GM11168 (cell line): Measurements from ENCODE around the gene OR52L1.

Experiments
- in situ Hi-C: fragments of 300-500 bp; cut with MboI; formaldehyde crosslinking; loops from one replicate; pipeline ENCODE4 v1.12.0; 2022; ENCODE audit warnings: low sequenced_read_pairs; ENCODE audit not compliant: unreplicated experiment

OR52L1 gene

DNA sequence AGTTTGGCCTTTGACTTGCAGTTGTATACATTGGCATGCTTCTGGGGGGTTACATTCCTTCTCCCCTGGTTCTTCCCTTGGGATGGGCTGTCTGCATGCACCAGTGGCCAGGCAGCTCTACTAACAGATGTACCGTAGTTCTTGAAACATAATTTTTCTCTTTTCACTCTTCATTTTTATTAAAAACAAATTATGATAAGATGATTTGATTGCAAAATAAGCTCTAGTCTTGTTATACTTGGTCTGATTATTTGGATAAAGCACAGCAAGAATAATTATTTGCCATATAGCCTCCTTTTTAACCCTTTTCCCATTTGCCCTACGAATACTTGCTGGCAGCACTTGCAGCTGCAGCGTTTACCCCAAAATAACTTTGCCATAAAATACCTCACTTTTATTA lies 31.2 kb downstream of the OR52L1 start:
- in situ Hi-C loops = no loop called here

DNA sequence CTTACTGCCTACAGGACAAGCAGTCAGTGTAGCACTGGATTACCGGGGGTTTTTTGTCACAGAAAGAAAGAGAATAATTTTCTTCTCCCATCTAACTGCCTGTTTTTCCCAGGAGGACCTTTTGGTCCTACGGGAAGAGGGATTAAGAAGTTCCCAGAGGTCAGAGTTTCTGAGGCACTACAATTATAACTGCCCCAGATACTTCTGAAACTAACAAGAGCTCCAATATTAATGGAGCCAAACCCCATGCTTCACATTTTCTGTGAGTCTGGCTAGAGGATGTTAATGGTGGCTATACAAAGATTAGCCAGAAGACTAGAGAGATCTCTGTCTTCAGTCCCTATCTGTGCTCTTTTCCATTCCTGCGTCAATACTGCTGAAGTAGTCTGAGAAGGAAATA lies 44.8 kb downstream of the OR52L1 start, which contains the start of gene OR56A3:
TSS of gene OR56A3 (plus strand) at position 301 of the 400 bp plus-strand sequence. CDS start 5,096 bp downstream, outside the sequence.
- in situ Hi-C loops = no loop called here

DNA sequence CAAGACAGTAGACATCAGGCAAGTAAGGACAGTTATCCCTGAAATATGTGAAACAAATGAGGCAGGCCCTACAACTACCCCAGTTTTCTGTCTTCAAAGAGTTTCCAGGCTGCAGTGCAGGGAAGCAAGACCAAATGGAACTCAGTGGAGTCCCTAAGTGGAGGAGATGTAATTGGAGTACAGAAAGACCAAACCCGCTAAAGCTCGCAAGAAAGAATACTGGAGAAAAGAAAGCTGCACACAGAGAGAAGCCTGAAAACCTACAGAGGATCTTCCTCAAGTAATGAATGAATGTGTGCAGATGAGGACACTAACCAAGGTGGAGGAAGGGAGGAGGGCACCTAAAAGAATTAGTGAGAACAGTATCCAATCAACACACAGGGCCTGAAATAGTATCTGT lies 46.0 kb downstream of the OR52L1 start:
- in situ Hi-C loops = no loop called here

DNA sequence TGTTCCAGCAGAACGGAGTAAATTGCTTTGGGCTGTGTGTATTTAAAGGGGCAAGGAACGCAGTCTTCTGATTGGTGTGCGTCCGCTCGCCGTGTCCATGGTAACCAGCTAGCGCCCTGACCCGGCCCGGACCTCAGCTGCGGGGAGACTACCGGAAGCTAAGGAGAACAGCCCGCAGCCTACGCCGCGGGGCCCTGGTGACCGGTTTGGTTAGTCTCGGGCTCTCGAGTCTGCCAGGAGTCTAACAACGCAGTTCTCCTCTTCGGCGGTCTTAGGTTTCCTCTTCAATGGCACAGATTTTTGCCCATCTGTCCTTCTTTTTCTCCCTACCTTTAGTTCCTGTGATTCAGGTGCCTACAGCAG lies 48.2 kb downstream of the OR52L1 start:
- in situ Hi-C loops = no loop called here

DNA sequence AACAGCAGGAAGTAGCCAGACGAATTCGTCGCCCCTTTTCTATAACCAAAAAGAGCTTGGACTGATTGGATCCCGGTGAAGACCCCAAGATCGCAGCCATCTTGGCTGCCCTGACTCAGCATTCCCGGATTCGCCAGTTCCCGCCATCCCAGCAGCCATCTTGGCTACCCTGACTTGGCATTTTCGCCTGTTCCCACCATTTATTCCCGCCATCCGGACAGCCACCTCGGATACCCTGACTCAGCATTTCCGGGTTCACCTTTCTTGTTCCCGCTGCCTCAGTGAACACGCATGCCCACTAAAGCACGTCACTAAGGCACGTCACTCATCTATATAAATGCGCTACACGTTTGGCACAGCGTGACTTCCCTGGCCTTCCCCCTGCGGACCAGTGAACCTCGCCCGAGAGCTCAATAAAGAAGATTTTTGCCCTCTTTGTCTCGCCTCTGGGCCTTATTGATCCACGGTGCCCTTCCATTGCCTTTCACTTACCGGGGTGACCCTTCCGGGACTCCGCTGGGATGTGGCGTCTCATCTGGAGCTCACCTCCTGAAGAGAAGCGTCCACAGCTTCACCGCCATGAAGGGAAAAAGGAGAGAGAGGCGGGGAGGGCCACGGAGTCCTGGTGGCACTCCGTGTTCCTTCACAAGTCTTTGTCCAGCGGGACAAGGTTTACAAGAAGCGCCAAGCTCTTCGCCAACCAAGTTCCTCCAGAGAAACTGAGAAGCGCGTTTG lies 48.8 kb downstream of the OR52L1 start:
- in situ Hi-C loops = no loop called here
